GM12892 (cell line): ENCODE data around the gene PM20D1.

Source experiments
- POLR2A ChIP-seq: IDR thresholded peaks from 2 replicates; pipeline ENCODE4 v1.6.1; 2011; ENCODE audit warnings: low read depth, low read length, control low read depth
- POLR2AphosphoS5 ChIP-seq: IDR thresholded peaks from 2 replicates; pipeline ENCODE4 v1.6.1; 2011; ENCODE audit warnings: low read depth, low read length, control low read depth
- TAF1 ChIP-seq: IDR thresholded peaks from 2 replicates; pipeline ENCODE4 v1.6.1; 2011; ENCODE audit warnings: low read depth, mild to moderate bottlenecking, control low read depth, low read length, borderline replicate concordance

DNA sequence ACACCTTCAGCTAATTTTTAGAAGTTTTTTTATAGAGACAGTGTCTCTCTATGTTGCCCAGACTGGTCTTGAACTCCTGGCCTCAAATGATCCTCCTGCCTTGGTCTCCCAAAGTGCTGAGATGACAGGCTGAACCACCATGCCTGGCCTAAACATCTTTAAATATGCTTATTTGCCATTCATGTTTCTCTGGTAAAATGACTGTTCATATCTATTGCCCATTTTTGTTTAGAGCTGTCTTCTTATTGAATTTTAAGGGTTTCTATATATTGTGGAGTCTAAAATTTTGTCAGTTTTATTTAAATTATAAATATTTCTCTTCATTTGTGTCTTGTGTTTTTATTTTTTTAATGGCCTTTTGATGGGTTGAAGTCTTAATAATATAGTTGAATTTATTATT lies 3.0 kb upstream of the PM20D1 start:
- no peak for TF ChIP-seq TAF1
- TF ChIP-seq POLR2AphosphoS5 = no peak
- TF ChIP-seq POLR2A = no peak
